Smooth muscle cell (in vitro differentiated cells): ENCODE measurements around the gene YWHAH. TPM values are rescaled to one million over a fixed set of nuclear protein-coding genes. Genes with fewer than 3 reads are reported as not detected.

ENCODE experiments used
- DNase-seq: peaks from one replicate; lab custom pipeline; 2025; ENCODE audit not compliant: unreplicated experiment; lab: John Stamatoyannopoulos, UW
- H2AFZ ChIP-seq: fragments of 200-600 bp; sonication (generic); 2 replicates; pipeline ENCODE4 v1.6.0; 2016; ENCODE audit warnings: antibody characterized with exemption, low read depth, mild to moderate bottlenecking
- H3F3A ChIP-seq: fragments of 200-600 bp; sonication (generic); 2 replicates; pipeline ENCODE4 v1.6.0; 2017; ENCODE audit warnings: antibody characterized with exemption, low read depth
- H3K27ac ChIP-seq: fragments of 200-600 bp; sonication (generic); 2 replicates; pipeline ENCODE4 v1.5.1; 2016; ENCODE audit warnings: low read depth, mild to moderate bottlenecking
- H3K27me3 ChIP-seq: fragments of 200-600 bp; sonication (generic); 2 replicates; pipeline ENCODE4 v1.6.1; 2016; ENCODE audit warnings: low read depth, mild to moderate bottlenecking
- H3K36me3 ChIP-seq: fragments of 200-600 bp; sonication (generic); 2 replicates; pipeline ENCODE4 v1.5.1; 2016; ENCODE audit warnings: low read depth
- H3K4me1 ChIP-seq: fragments of 200-600 bp; sonication (generic); 2 replicates; pipeline ENCODE4 v1.5.1; 2016; ENCODE audit warnings: low read depth
- H3K4me2 ChIP-seq: fragments of 200-600 bp; sonication (generic); 2 replicates; pipeline ENCODE4 v1.6.0; 2016; ENCODE audit warnings: mild to moderate bottlenecking
- H3K4me3 ChIP-seq: fragments of 200-600 bp; sonication (generic); 2 replicates; pipeline ENCODE4 v1.5.1; 2016; ENCODE audit warnings: mild to moderate bottlenecking
- H3K79me2 ChIP-seq: fragments of 200-600 bp; sonication (generic); 2 replicates; pipeline ENCODE4 v1.6.0; 2016; ENCODE audit warnings: low read depth, mild to moderate bottlenecking
- H3K9ac ChIP-seq: fragments of 200-600 bp; sonication (generic); 2 replicates; pipeline ENCODE4 v1.6.0; 2016; ENCODE audit warnings: low read depth
- H3K9me3 ChIP-seq: fragments of 200-600 bp; sonication (generic); replicated peaks from 2 replicates; pipeline ENCODE4 v1.5.1; 2016; ENCODE audit warnings: low read depth
- H4K20me1 ChIP-seq: fragments of 200-600 bp; sonication (generic); 2 replicates; pipeline ENCODE4 v1.6.0; 2016; ENCODE audit warnings: low read depth
- WGBS: methylation state at CpG from one replicate; pipeline ENCODE4 v1.1.7; 2016; ENCODE audit warnings: low lambda C conversion rate; 5-methylcytosine and 5-hydroxymethylcytosine counted together
- polyA plus RNA-seq: library from polyadenylated mRNA; unstranded; fragments of >200 nt; fragmentation: Nextera tagmentation; extraction: Ambion mirVana; gene quantifications from 2 replicates; pipeline ENCODE4 v1.2.1, GENCODE V29; 2016
- total RNA-seq: library from RNA; depleted of rRNA; stranded (reverse); fragments of >200 nt; gene quantifications from 2 replicates; pipeline ENCODE4 v1.2.3, GENCODE V29; 2014
- TF ChIP-seq, protein P1 (sequence below): fragments of 200-600 bp; sonication (generic); IDR thresholded peaks from 2 replicates; pipeline ENCODE4 v1.5.1; 2017; ENCODE audit warnings: borderline replicate concordance, mild to moderate bottlenecking, antibody characterized with exemption; ENCODE audit not compliant: insufficient read depth, poor library complexity, severe bottlenecking

YWHAH gene
- total and polyA plus RNA-seq, 2 experiments from 2014 or later = 74.4 to 101 TPM

DNA sequence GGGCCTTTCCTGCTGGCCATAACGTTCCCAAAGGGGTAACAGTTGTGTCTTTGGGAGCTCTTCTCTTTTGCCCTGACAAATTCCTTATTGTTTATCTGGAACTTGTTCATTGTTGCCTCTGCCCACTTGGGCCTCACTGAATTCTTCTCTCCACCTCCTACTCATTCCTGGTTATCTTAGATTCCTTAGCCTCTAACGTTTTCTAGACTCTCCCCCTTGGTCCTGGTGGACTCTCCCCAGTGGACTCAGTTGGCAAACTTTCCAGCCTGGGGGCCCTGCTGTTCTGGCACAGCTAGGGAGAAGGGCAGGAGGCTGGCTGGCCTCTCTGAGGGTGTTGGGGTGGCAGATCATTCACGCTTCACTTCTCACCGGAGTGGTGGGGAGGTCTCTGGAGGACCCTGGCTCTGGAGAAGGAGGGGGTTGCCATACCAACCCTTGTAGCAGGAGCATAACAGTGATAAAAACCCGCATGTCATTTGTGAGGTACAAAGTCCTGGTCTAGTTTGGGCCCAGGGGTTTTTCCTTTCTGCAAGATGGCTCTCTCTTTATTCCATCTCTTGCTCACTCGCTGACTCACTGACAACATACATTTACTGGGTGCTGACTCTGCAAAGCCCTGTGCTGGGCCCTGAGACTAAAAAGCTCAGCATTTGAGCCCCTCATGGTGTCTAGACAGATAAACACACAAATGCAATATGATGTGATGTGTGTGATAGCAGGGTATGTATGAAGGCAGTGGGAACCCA is 39.7 kb downstream of the YWHAH start:
- H3K4me1 ChIP-seq = no peaks in the 10 kb centered on the region
- H4K20me1 ChIP-seq = no peaks in the 10 kb centered on the region
- H3K9me3 ChIP-seq = no peaks in the 10 kb centered on the region
- no peak for DNase-seq
- TF ChIP-seq, protein P1, sequence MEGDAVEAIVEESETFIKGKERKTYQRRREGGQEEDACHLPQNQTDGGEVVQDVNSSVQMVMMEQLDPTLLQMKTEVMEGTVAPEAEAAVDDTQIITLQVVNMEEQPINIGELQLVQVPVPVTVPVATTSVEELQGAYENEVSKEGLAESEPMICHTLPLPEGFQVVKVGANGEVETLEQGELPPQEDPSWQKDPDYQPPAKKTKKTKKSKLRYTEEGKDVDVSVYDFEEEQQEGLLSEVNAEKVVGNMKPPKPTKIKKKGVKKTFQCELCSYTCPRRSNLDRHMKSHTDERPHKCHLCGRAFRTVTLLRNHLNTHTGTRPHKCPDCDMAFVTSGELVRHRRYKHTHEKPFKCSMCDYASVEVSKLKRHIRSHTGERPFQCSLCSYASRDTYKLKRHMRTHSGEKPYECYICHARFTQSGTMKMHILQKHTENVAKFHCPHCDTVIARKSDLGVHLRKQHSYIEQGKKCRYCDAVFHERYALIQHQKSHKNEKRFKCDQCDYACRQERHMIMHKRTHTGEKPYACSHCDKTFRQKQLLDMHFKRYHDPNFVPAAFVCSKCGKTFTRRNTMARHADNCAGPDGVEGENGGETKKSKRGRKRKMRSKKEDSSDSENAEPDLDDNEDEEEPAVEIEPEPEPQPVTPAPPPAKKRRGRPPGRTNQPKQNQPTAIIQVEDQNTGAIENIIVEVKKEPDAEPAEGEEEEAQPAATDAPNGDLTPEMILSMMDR = no peak
- H3F3A ChIP-seq = no peaks in the 10 kb centered on the region
- no peak overlapping the region for H3K27ac ChIP-seq
- H3K9ac ChIP-seq = no peak overlapping the region
- WGBS = 74% methylated on average over 6 of the region's 6 CpGs
- H3K36me3 ChIP-seq = no peaks in the 10 kb centered on the region
- no peak overlapping the region for H3K4me3 ChIP-seq
- H3K4me2 ChIP-seq = no peak overlapping the region
- no peaks in the 10 kb centered on the region for H3K27me3 ChIP-seq
- H3K79me2 ChIP-seq = no peaks in the 10 kb centered on the region
- no peak overlapping the region for H2AFZ ChIP-seq

DNA sequence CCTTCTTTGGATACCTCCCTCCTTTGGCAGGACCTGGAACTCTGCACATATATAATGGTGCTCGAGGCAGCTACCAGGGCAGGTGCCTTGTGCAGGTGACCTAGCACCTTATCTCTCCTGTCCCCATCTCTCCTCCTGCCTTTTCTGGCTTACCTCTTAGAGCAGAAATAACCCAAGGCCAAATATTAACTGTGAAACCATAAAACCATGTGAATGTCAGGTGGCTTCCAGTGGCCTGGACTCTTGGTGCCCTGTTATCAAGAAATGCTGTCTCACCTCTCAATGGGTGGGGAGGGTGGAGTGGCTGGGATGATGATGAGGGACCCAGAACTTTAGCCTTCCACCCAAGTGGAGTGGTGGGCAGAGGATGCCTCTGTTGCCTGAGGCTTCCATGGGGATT is 42.9 kb downstream of the YWHAH start:
- WGBS = 80% methylated on average over 1 of the region's 1 CpG

DNA sequence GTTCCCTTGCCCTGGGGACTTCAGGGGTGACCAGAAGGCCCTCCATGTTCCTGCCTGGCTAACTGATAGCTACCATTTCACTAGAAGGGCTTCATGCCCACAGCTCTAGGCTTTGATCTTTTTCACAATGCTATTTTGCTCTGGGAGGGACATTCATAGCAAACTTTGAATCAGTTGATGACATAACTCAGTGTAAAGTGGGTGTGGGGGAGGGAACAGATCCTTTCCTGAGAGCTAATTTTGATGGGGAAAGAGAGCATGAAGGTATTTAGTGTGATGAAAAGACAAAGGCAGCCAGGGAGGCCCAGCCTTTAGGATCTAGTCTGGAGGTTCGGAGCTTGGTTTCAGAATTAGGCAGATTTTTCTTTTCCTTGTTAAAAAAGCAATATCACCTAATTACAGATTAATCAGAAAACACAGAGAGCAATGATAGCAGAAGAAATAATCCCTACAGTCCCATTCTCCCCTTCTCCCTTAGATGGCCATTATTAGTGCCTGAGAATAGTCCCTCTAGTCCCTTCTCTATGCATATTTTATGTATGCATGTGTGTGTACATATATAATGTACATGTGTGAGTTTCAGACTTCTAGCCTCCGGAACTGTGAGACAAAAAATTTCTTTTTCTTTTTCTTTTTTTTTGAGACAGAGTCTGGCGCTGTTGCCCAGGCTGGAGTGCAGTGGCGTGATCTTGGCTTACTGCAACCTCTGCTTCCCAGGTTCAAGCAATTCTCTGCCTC is 46.9 kb downstream of the YWHAH start:
- Histone ChIP-seq H3K27ac (no peak overlapping the region), H3K79me2 (no peaks in the 10 kb centered on the region), H3K36me3 (no peaks in the 10 kb centered on the region), H4K20me1 (no peaks in the 10 kb centered on the region), H3K4me2 (no peak overlapping the region), H3K27me3 (peaks cover 7% of the 10 kb centered on the region), H3K9me3 (no peaks in the 10 kb centered on the region), H3K4me3 (no peak overlapping the region), H3K4me1 (no peaks in the 10 kb centered on the region), H3K9ac (no peak overlapping the region), H2AFZ (no peak overlapping the region), H3F3A (no peaks in the 10 kb centered on the region)
- TF ChIP-seq, protein P1 = no peak
- DNase-seq = no peak
- WGBS = 87% methylated on average over 4 of the region's 4 CpGs

More for the DNA sequence above, 42.9 kb downstream of the YWHAH start:
- H3K9ac ChIP-seq = no peak overlapping the region
- TF ChIP-seq, protein P1 = no peak
- peaks cover 7% of the 10 kb centered on the region for H3K27me3 ChIP-seq
- H3K79me2 ChIP-seq = no peaks in the 10 kb centered on the region
- no peak overlapping the region for H3K4me2 ChIP-seq
- no peaks in the 10 kb centered on the region for H3K4me1 ChIP-seq
- DNase-seq = no peak
- no peaks in the 10 kb centered on the region for H4K20me1 ChIP-seq
- no peaks in the 10 kb centered on the region for H3K36me3 ChIP-seq
- no peaks in the 10 kb centered on the region for H3K9me3 ChIP-seq
- no peaks in the 10 kb centered on the region for H3F3A ChIP-seq
- no peak overlapping the region for H3K4me3 ChIP-seq
- H2AFZ ChIP-seq = no peak overlapping the region
- H3K27ac ChIP-seq = no peak overlapping the region

DNA sequence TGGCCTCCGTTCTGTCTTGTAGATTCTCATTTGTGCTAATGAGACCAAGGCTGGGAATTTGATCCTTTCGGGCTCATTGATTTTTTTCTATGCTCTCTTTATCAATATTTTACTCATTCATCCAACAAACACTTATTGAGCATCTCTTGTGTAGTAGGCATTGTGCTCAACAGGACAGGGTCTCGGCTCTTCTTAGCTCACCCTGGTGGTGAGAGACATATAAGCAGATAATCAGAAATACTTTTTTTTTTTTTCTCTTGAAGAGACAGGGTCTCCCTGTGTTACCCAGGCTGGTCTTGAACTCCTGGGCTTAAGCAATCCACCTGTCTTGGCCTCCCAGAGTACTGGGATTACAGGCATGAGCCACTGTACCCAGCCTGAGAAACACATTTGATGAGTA is 50.7 kb downstream of the YWHAH start:
- TF ChIP-seq, protein P1 = no peak
- 80% methylated on average over 3 of the region's 3 CpGs for WGBS
- Histone ChIP-seq H3K4me3 (no peak overlapping the region), H4K20me1 (no peaks in the 10 kb centered on the region), H3K9ac (no peak overlapping the region), H3K9me3 (no peaks in the 10 kb centered on the region), H3K27ac (no peak overlapping the region), H3F3A (no peaks in the 10 kb centered on the region), H3K4me1 (no peaks in the 10 kb centered on the region), H3K79me2 (no peaks in the 10 kb centered on the region), H2AFZ (no peak overlapping the region), H3K27me3 (peaks cover 2% of the 10 kb centered on the region), H3K4me2 (no peak overlapping the region), H3K36me3 (no peaks in the 10 kb centered on the region)
- DNase-seq = no peak
